GM21526 (cell line): ENCODE results near the gene PDE8B.
"Not testable (repeated sequence)": the region's sequence is repeated elsewhere in the genome, so short reads cannot be mapped to it uniquely, and the experiment has no call there.

Experiments
- ATAC-seq: cut with Tn5 transposase; IDR thresholded peaks from one replicate; pipeline ENCODE4 v1.9.1; 2021; ENCODE audit warnings: moderate library complexity; ENCODE audit not compliant: unreplicated experiment, low FRiP score

PDE8B gene

DNA sequence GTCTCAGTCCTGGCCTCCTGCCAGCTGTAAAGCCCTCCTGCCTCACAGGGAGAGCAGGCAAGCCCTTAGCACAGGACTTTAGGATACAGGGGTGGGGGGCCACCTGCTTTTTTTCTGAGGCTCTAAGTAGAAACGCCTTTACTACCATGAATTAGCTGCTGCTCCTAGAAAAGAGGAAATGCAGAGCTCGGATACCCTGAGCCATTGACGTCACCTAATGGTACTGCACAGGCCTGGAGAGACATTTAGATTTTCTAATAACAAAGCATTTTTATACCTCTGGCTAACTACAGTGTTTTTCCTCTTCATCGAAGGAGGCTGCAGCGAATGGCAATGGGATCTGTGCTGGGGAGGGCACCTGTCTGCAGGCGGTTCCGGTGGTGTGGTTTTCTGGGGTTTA lies 144.6 kb downstream of the PDE8B start:
- no peak for ATAC-seq

DNA sequence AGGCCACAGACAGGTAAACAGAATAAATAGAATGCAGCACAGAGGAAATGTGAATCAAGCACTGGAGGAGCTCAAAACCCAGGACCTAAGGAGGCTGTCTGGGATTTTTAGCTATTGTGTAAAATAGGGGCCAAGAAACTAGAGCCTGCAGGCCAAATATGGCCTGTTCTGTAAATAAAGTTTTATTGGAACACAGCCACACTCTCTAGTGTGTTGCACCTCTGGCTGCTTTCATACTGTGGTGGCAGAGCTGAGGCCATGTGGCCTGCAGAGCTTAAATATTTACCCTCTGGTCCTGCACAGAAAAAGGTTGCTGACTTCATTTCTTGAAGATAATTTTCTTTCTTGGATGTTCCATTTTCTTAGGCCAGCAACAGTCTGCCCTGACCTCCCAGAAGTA lies 145.3 kb downstream of the PDE8B start:
- no peak for ATAC-seq

DNA sequence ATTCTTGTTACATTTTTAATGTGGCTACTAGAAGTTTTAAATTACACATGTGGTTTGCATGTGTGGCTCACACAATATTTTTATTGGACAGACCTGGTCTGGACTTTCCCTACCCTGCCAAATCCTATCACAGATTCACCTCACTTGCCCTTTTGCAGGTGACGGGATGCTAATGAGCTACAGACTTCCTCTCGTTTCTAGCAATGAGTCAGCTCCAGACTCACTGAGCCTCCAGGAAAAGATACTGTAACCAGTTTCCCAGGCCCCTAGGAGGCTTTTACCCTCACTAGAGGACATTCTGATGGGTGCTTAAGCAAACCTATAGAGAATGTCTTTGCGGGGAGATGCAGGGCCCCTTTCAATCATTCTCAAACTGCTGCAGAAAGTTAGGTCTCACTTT lies 146.3 kb downstream of the PDE8B start:
- peak; percentile 85 for ATAC-seq

DNA sequence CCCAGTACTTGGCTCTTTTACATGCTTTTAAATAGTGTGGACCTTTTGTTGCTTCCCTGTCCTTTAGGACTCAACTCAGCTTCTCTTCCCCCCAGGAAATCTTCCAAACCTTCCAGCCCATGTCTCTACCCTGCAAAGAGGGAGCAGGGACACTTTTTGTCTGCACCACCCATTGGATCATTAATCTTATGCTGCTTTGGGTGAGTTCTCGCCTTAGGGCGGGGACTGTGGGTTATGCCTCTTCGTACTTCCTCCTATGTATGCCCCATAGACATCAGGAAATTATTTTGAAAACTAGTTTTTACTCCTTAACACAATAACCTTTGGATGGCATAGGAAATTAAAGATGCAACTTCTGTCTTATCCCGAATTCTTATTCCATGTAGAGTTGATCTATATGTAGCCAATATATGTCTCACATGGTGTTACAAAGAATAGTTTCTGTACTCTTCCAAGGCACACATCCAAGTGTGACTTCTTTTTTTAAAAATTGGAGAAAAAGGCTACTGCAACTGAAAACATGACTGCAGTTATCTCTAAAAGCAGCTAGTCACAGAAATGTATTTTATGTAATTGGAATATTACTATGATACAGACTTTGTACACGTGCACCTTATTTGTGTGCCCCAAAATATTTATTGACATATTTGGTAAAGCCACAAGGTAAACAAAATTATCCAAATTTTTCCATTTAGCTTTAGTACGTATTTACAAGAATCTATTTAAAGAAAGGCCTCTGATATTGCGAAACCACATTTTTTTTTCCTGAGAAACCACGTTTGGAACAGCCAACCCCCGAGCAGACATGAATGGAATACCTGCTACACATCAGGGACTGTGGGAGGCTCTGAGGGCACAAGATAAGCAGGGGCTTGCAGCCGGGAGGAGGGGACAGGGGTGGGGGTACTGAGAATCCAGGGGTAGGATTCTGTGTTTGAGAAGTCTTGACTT lies 148.1 kb downstream of the PDE8B start:
- ATAC-seq: no peak

DNA sequence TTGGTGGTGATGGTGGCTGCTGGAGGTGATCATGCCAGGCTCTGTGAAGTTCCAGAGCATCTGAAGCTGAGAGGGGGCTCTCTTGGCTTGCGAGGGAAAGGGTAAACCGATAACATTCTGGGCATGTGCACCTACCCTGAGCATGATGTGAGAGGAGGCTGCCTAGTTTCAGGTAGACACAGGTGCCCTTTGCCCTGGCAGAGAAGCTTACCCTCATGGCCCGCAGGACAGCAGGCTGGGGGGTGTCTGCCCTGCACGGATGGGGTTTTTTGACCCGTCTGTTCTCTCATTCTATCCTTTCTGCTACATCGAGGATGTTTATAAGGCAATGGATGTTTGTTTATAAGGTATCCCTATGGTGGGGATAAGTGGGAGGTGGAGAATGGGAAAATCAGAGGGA lies 148.8 kb downstream of the PDE8B start:
- ATAC-seq: no peak

DNA sequence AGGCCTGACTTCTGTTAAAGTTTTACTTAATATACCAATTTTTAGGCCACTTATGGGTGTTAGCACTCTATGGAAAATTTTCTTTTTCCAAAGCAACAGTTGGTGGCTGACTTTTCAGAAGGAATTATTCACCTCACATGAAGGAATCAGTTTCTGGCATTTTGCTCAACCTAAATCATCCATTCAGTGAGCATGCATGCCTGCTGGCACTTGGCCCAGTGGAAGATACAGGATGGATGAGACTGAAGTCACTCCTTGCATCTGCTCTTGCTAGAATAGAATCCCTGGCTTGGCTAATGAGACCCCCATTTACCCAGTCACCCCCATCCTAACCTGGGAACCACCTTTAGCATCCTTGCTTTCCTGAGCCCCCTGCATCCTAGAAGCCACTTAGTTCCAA lies 149.9 kb downstream of the PDE8B start:
- no peak for ATAC-seq

DNA sequence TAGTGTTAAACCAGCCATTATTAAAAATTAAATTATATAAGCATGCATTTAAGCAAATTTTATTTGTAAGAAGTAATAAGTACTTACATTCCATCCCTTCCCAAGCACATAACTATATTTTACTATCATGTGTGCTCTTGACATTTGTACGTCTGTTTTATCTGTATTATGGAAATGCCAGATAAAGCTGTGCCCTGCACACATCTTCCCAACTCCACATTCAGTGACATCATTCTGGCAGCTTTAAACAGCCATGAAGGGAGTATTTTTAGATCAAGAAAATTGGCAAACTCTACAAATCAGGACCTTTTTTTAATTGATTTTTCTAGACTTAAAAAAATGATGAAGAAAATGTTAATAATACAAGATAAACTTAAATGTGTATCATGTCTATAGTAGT lies 150.5 kb downstream of the PDE8B start:
- ATAC-seq: no peak

DNA sequence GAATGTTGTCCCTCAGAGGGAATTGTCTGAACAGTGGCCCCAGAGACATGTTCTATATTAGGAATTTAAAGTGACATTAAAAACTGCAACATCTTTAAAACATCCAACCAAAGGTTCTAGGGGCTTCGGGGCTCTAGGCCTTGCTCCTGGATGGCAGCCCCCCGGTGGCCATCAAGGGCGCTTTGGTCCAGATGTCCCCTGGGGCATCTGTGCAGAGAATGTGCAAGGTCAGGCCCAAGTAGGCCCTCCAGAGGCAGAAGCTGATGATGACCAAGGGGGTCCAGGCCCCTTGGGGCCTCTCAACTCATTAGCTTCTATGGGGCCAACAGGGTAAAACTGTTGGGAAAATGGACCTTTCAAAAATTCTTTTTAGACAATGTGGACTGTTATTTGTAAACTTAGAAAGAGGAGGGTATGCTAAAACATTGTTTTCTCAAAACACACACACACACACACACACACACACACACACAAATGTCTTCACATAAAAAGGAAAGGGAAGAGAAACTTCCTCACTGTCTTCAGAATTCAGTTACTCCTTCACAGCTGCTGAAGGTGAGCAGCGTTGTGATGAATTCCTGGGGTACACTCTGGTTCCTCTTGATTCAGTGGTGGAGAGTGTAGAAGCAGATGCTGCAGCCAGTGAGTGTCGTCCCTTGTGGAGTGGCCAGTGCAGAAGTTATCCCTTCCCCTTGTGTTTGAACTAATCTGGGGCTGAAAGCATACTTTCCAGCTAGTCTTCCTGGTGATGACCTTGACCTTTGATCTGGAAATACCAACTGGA lies 156.4 kb downstream of the PDE8B start:
- ATAC-seq: no peak

DNA sequence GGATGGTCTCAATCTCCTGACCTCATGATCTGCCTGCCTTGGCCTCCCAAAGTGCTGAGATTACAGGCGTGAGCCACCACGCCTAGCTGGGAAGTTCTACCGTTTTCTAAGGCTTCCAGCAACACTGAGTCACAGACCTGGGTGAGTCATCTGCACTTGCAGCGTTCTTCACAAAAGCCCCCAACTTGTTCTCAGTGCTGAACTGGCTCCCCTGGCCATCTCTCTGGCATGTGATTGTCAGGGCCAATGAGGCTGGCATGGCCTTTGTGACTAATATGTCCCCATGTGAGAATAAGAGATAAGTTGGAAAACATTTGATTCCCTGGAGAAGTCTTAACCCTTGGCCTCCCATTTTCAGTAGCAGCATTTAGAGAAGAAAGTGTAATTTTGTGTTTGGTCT lies 157.3 kb downstream of the PDE8B start:
- no peak for ATAC-seq

DNA sequence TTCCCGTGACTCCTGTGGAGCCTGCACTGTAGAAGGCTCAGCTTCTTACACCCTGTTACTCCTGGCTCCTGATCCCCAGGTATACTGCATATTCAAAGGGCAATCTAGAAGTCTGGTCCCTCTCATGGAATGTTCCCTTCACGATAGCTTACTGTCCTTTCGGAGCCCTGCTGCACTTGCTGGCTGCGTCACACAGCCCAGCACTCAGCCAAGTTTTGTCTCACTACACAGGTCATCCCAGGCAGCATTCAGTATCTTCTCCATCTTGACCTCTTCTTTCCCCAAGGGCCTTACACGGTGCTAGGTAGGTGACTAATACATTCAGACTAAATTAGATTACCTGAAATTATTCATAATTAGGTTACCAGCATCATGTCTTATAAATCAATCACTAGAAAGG lies 157.9 kb downstream of the PDE8B start:
- ATAC-seq: no peak

DNA sequence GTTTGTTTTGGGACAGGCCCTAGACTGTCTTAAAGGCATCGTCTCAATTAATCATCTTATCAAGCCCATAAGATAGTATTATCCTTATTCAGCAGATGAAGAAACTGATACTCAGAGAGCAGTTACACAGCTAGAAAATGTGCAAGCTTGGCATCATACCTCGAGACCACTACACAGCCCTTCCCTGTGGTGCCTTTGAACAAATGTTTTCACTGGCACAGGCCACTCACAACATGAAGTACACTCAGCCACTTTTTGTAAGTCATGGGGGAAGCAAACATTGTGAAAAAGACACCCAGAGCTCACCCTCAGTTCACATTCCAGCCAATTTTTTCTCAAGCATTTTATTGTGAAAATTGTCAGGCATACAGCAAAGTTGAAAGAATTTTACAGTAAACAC lies 159.1 kb downstream of the PDE8B start:
- ATAC-seq: no peak

DNA sequence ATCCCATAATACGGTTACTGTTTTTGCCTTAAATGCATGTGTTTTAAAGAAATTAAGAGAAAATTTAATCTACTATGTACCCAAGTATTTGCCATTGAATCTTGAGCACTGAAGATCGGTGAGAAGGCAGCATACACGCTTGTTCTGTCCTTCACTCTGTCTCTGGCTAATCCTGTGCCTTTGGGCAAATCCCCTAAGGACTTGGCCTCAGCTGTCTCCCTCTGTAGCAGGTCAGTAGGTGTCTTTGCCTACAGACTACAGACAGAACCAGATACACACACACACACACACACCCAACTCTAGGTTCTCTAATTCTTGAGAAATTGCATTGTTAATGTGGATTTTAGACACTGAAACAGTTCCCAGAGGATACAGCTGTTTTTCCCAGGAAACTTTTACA lies 164.2 kb downstream of the PDE8B start:
- no peak for ATAC-seq

DNA sequence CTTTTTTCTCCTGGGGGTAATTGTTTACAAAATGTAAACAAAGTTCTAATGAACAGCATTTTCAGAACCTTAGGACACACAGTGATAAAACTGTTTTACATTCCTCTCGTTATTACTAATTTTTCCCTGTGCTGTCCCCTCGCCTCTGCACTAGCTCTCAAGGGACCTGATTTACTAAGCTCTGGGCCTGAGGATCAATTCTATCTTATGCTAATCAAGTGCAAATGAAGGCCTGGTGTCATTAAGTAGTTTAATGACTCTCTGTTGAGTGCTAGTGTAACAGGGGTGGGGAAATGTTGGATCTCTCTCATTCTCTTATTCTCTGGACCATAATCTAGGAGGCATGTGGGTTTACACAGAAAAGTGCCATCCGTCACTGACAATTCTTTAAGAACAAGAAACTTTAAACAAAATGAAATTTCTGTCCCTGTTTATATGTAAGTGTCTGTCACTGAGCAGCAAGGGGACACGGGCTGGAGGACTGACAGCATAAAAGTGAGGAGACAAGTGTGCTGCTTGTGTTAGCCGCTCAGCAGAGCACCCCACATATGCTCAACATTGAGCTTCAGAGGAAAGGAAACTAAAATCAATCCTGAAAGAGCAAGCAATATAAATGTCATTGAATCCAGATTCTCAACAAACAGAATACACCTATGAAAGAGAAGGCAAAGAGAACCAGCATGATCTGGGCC lies 166.3 kb downstream of the PDE8B start:
- no peak for ATAC-seq

DNA sequence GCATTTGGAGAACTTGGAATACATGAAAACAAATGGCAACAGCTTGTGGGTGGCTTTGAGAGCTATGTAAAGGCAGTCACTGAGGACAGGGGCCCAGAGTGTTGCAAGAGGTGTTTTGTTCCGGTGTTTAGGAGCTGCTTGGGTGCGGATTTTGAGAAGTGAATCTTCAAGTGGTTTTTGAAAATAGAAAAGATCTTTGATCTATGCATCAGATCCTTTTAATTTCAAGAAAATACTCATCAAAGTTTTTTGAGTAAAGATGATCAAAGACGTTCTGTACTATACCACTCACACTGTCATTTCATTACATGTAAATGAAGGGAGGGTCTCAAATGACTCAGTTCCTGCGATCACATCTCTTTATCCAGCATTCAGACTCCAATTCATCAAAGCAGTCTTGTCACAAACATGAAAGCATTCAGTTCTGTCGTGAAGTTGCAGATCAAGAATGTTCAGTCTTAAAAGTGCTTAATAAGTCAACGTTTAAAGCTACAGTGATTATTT lies 169.1 kb downstream of the PDE8B start:
- peak; percentile 68 for ATAC-seq

DNA sequence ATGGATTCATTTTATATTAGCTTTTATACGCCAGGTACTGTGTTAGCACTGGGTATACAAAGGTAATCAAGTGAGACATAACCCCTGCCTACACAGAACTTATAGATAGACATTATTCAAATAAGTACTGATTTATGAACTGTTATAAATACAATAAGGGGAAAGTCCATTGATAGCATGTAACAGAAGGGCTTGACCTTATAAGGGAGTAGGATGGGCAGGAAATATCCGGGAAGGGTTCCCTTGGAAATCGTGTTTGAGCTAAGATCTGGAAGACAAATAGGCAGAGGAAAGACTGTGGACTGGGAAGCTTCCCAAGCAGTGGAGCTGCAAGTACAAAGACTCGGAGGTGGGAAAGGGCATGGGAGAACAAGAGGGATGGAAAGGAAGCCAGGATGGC lies 170.2 kb downstream of the PDE8B start:
- no peak for ATAC-seq

DNA sequence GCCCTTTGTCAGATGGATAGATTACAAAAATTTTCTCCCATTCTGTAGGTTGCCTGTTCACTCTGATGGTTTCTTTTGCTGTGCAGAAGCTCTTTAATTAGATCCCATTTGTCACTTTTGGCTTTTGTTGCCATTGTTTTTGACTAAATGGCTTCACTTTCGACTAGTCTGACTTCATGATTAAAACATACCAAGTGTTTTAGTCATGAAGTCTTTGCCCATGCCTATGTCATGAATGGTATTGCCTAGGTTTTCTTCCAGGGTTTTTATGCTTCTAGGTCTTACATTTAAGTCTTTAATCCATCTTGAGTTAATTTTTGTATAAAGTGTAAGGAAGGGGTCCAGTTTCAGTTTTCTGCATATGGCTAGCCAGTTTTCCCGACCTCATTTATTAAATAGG lies 172.9 kb downstream of the PDE8B start:
- ATAC-seq: not testable (repeated sequence)

DNA sequence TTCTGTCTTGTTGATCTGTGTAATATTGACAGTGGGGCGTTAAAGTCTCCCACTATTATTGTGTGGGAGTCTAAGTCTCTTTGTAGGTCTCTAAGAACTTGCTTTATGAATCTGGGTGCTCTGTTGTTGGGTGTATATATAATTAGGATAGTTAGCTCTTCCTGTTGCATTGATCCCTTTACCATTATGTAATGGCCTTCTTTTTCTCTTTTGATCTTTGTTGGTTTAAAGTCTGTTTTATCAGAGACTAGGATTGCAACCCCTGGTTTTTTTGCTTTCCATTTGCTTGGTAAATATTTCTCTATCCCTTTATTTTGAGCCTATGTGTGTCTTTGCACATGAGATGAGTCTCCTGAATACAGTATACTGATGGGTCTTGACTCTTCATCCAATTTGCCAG lies 175.9 kb downstream of the PDE8B start:
- not testable (repeated sequence) for ATAC-seq

DNA sequence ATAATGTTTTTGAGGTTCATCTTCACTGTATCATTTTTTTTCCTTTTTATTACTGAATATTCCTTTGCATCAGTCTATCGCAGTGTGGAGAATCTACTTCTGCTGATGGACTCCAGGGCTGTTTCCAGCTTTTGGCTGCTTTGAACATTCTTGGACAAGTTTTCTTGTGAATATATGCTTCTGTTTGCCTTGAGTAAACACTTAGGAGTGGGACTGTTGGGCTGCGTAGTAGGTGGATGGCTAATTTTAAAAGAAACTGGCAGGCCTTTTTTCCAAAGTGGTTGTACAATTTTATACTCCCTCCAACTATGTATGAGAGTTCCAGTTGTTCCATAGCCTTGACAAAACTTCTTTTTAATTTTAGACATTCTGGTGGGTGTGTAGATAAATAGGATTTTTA lies 179.3 kb downstream of the PDE8B start:
- no peak for ATAC-seq

DNA sequence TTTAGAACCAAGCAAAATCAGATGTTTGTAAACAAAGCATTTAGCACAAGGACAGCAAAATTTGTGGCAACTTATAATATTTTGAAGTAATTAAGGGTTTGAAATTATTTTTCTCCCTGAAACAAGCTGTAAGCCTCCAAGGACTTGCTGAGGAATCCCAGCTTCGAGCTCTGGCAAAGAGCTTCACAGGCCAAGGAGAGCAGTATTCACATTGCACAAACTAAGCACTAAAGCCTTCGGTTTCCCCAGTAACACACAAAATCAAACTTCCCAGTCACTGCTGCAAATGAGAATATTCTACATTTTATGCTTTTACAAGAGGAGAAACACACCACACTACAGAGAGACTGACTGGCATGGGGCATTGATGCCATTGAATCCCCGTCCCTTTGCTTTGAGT lies 179.7 kb downstream of the PDE8B start:
- no peak for ATAC-seq

DNA sequence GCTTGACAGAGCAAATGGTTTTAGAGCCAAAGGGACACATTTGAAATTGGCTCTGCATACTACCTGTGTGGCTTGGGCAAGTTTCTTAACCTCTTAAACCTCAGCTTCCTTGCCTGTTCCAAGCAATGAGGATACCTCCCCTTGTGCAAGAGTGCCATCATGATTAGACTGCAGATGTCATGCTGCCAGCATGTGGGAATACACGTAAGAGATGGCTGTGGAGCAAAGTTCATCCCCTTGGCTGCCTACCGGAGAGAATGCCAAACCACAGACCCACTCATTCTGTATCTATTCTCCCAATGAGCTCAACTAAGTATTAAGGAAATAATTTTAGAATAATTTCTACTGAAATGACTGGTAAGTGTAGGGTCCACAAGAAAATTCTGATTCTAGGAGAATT lies 180.3 kb downstream of the PDE8B start:
- ATAC-seq: no peak

DNA sequence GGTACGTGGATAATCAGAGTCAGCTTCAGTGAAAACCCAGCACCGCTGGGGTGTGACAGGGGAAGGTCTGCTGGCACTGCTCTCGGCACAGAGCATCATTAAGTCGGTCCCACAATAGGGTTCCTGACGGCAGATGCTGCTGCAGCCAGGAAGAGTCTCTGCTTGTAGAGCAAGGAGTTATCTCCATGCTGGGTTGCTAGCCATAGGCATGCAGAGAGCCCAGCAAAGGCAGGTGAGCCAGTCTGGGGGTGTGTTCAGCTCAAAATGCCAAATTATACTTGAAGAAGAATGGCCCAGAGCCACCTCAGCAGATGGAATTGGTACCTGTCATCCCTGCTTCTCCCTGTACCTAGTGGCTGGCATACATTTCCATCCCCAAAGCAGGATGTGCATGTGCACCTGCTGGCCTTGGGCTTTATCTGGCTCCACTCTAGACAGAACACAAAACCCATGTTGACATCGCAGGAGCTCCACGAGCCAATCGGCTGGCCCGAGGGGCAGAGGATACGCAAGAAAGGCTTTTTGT lies 180.8 kb downstream of the PDE8B start:
- no peak for ATAC-seq
